GM21723 (cell line): ENCODE data around the gene PLPP1.

Source experiments
- ATAC-seq: cut with Tn5 transposase; IDR thresholded peaks from one replicate; pipeline ENCODE4 v1.9.1; 2021; ENCODE audit warnings: mild to moderate bottlenecking, moderate library complexity; ENCODE audit not compliant: unreplicated experiment

The PLPP1 gene

DNA sequence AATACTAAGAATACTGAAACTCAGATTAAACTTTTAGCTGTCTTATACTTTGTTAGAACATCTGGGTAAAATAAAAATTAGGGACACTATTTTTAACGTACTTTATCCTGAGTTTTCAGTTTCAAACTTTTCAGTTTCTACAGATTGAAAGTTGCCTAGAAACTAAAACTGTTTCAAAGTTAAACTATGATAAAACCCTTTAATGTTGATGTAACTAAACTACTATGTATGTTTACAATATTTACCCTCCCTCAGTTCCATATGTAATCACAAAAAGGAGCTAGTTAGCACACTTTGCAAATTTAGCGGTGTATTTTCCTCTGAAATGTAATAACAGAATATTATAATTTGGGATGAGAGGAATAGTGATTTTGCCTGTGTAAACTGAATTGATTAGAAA is 121.1 kb downstream of the PLPP1 start:
- no peak for ATAC-seq

DNA sequence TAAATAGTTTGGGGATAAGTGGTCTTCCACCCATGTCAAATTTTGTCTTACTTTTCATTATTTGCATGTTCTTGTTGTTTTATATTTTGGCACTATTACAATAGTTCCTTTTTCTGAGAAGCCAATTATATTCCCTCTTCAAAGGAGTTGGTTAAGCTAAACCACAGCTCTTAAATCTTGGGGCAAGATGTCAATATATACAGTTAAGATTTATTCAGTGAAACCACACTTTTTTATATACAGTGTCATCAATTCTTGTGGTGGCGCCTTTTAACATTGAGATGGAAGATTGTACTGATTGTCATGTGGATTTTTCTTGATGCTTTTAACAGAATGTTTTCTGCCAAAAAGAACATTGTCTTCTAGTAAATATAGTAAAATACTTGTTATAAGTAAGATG is 122.9 kb downstream of the PLPP1 start:
- ATAC-seq = no peak

- no peak for ATAC-seq
Observed at GRCh38 chr5:55410845-55411244, 123.9 kb downstream of the PLPP1 start.

- ATAC-seq = no peak
Observed at GRCh38 chr5:55409775-55410174, 125.0 kb downstream of the PLPP1 start.

GRCh38 chr5:55407984-55408383 is 126.8 kb downstream of the PLPP1 start:
- no peak for ATAC-seq

GRCh38 chr5:55407059-55407684 is 127.6 kb downstream of the PLPP1 start:
- ATAC-seq = no peak

- ATAC-seq = no peak
Observed at GRCh38 chr5:55406292-55406691, 128.5 kb downstream of the PLPP1 start.

DNA sequence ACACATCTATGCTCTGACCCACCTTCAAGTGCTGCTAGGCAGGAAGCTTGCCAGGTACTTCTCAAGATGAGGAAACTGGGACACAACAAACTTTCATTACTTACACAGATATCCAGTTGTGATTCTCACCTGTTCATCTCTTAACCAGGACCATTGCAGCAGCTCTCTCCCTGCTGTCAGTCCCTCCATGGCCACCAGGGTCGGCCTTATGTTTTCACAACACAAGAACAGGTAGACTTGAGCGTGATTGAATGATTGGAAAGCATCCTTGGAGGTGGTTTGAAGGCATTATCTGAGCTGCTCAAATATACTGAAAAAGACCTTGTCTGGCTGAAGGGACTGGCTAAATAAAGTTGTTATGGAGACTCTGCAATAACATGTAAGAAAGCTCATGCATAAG is 132.6 kb downstream of the PLPP1 start:
- ATAC-seq = no peak

DNA sequence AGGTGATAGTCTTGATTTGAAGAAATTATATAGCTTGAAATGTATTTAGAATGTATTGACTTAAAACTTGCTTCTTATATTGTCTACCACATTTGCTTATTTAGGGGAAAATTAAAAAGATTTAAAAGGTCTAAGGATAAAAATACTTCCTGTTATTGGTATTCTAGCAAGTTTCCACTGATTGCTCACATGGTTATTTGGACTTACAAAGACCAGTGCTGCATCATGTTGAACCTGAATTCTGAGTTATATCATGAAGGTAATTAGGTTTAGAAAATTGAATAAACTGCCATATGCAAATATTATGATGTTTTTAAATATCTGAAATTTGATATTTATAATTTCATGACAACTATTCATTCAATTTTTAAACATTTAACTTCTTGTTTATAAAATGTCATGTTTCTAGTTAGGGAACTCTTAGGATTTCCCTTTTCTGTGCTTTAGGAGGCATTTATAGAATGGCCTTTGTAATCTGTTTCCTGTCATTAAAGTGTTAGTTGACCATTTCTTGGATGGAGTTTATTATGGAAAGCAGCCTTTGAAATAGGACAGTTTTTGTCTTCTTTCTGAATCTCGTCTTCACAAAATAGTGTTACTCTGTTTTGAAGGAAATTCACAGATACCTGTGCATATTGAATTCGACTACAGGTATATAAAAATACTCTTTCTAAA is 141.1 kb downstream of the PLPP1 start:
- no peak for ATAC-seq

DNA sequence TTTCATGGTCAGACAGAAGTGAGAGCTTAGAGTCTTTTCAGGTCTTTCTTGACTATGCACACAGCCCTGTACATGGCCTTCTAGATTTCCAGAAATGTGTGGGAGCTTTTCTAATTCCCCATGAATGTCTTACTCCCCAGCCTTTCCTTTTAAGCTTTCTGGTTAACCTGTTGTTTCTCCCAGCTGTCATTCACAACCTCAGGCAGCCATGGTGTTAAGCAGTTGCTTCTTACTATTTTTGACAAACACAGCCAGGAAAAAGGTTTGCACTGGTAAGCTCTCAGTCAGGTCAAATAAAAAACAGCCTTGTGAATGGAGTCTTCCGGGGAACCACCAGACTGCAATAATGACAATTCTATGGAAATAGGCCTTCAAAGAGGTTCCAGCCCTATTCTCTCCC is 142.1 kb downstream of the PLPP1 start:
- no peak for ATAC-seq

GRCh38 chr5:55391707-55392106 is 143.1 kb downstream of the PLPP1 start:
- no peak for ATAC-seq

- no peak for ATAC-seq
Observed at GRCh38 chr5:55387865-55388264, 146.9 kb downstream of the PLPP1 start.

DNA sequence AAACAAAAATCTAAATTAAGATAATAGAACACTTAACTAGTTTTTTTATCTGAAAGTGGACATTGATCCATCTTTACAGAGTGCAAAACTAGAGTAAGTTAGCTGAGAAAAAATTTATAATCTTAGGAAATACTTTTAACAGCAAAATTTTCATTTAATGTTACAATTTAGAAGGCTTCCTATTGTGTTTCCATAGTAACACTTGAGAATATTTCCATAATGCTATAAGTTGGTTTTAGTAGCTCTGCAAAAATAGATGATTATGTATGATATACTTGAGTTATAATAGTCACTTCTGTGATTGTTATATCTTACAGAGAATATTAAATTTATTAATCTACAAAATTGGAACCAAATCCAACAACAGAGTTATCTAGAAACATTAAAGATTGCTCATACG is 148.4 kb downstream of the PLPP1 start:
- ATAC-seq = no peak

DNA sequence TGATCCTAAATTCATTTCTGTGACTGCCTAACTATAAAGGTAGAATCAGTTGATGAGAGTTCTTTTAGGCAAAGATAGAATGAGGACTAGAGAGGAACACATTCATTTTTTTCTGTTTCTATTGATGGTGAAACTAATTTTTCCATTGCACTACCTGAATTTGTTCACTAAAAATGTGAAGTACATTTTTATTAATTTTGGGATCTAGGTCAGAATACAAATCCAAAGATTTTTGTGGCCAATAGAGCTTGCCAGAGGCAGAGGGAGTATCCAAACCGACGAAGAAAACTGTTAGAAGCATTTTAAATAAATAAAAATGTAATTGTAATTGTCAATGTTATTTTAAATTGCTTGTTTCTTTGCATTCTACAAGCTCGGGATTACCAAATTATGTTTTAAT is 148.9 kb downstream of the PLPP1 start:
- ATAC-seq = no peak

DNA sequence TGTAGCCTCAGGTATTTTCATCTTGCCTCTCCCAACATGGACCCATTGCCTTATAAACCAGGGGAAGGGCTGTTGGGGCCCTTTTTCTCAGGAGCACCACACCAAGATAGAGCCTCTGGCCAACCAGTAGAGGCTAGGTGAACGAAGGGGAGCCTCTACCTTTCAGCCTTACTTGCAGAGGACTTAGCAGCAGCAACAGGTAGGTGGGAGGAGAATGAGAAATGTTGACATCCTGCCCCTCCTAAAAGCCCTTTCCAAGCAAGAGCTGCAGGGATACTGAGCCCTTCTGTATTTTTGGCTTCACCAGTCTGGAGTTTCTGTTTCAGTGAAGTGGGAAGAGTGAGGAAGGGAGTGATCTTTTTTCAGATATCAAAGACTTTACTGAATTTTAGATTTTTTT is 149.5 kb downstream of the PLPP1 start:
- no peak for ATAC-seq

DNA sequence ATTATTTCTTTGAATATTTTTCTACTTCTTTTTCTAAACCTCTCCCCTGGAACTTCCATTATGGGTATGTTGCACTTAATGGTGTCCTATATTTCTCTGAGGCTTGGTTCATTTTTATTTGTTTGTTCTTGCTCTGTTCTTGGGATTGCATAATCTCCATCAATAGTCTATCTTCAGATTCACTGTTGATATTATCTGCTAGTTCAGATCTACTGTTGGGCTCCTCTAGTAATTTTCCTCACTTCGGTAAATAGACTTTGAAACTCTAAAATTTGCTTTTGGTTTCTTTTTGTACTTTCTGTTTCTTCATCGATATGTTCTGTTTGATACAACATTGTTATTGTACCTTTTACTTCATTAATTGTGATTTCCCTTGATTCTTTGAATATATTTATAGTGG is 150.7 kb downstream of the PLPP1 start:
- no peak for ATAC-seq

- no peak for ATAC-seq
Observed at GRCh38 chr5:55383254-55383653, 151.5 kb downstream of the PLPP1 start.

DNA sequence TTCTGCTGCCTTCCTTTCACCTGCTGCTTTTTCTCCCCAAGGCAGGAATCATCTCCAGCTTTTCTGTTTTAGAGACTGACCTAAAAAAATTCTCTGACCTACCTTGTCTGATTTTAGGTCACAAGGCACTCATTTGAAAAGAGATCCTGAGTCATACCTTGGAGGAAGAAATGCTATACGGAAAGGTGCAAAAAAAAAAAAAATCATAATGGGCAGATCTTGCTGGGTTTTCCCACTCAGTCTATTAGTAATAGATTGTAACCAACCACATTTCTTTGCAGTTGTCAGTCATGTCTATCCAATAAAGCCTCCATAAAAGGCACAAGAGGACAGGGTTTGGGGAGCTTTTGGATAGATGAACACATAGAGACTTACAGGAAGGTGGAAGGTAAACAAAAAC is 157.0 kb downstream of the PLPP1 start:
- ATAC-seq = no peak
